CD14-positive monocyte (primary cell): Measurements from ENCODE around the gene SLC26A1. TPM values are rescaled to one million over a fixed set of nuclear protein-coding genes. Genes with fewer than 3 reads are reported as not detected.
A peak's percentile ranks its signal among the peaks of the same experiment; 100 is the strongest.

ENCODE experiments used
- DNase-seq, 3 donors: peaks; one replicate each; pipeline ENCODE4 v3.0.0-alpha.2; 2011 to 2022
- H2AFZ ChIP-seq: 2 replicates; pipeline ENCODE4 v1.6.0; 2012; ENCODE audit warnings: mild to moderate bottlenecking, low read depth, low read length, inconsistent platforms; ENCODE audit not compliant: insufficient read depth, poor library complexity, severe bottlenecking
- H3K27ac ChIP-seq, 2 donors: 1 replicate in 1 of 2; 2 replicates in 1 of 2; pipeline ENCODE4 v1.5.1; 2012 to 2013; ENCODE audit warnings: low read length in 2 of 2, control low read depth in 1 of 2, inconsistent platforms in 1 of 2, low read depth in 1 of 2, mild to moderate bottlenecking in 1 of 2
- H3K27me3 ChIP-seq, 2 donors: one replicate each; pipeline versions ENCODE4 v1.6.0 to v1.6.1; 2011 to 2013; ENCODE audit warnings: low read length in 2 of 2; ENCODE audit not compliant: control insufficient read depth in 2 of 2, insufficient read depth in 2 of 2
- H3K36me3 ChIP-seq, 2 donors: replicated peaks in 1 of 2; 1 replicate in 1 of 2; 2 replicates in 1 of 2; pipeline versions ENCODE4 v1.5.1 to v1.6.1; 2012 to 2013; ENCODE audit warnings: low read length in 2 of 2, control low read depth in 1 of 2, inconsistent platforms in 1 of 2, mild to moderate bottlenecking in 1 of 2; ENCODE audit not compliant: insufficient read depth in 2 of 2, control insufficient read depth in 1 of 2
- H3K4me1 ChIP-seq, 2 donors: 1 replicate in 1 of 2; 2 replicates in 1 of 2; pipeline versions ENCODE4 v1.5.1 to v1.6.1; 2012 to 2013; ENCODE audit warnings: low read length in 2 of 2, control low read depth in 1 of 2, inconsistent platforms in 1 of 2, mild to moderate bottlenecking in 1 of 2, moderate library complexity in 1 of 2; ENCODE audit not compliant: insufficient read depth in 2 of 2, control insufficient read depth in 1 of 2
- H3K4me2 ChIP-seq: replicated peaks from 2 replicates; pipeline ENCODE3; 2012; ENCODE audit warnings: low read length, moderate library complexity, mild to moderate bottlenecking; ENCODE audit not compliant: poor library complexity, severe bottlenecking; ENCODE audit errors: extremely low read depth
- H3K4me3 ChIP-seq, 3 experiments: fragments of 200-600 bp in 1 of 3; sonication (generic) in 1 of 3; replicated peaks in 1 of 3; 1 replicate in 2 of 3; 2 replicates in 1 of 3; pipeline ENCODE4 v1.5.1; 2011 to 2013; ENCODE audit warnings: low read length in 3 of 3, mild to moderate bottlenecking in 3 of 3, control low read depth in 2 of 3, low read depth in 2 of 3, inconsistent platforms in 1 of 3, moderate library complexity in 1 of 3
- H3K79me2 ChIP-seq: 2 replicates; pipeline ENCODE4 v1.6.0; 2012; ENCODE audit warnings: mild to moderate bottlenecking, control low read depth, inconsistent platforms, low read length, moderate library complexity; ENCODE audit not compliant: insufficient read depth
- H3K9ac ChIP-seq: 2 replicates; pipeline ENCODE4 v1.6.0; 2017; ENCODE audit warnings: low read length, mild to moderate bottlenecking; ENCODE audit not compliant: insufficient read depth, poor library complexity, severe bottlenecking
- H3K9me3 ChIP-seq, 2 donors: replicated peaks in 1 of 2; 1 replicate in 1 of 2; 2 replicates in 1 of 2; pipeline versions ENCODE4 v1.5.1 to v1.6.1; 2012 to 2013; ENCODE audit warnings: low read length in 2 of 2, control low read depth in 1 of 2; ENCODE audit not compliant: control insufficient read depth in 1 of 2, insufficient read depth in 1 of 2
- H4K20me1 ChIP-seq: 2 replicates; pipeline ENCODE4 v1.6.0; 2012; ENCODE audit warnings: mild to moderate bottlenecking, low read length, control low read depth, moderate library complexity; ENCODE audit not compliant: insufficient read depth
- H3K27ac Mint-ChIP-seq, 7 donors: one replicate each; pipeline ENCODE4 v1.8.0; 2020; ENCODE audit warnings: mild to moderate bottlenecking in 7 of 7, mixed read lengths in 7 of 7, moderate library complexity in 6 of 7, inconsistent platforms in 2 of 7
- H3K27me3 Mint-ChIP-seq, 3 donors: one replicate each; pipeline ENCODE4 v1.8.0; 2021 to 2022; ENCODE audit warnings: low read depth in 3 of 3, mild to moderate bottlenecking in 3 of 3, mixed read lengths in 3 of 3, moderate library complexity in 3 of 3, inconsistent platforms in 1 of 3
- H3K36me3 Mint-ChIP-seq, 2 donors: one replicate each; pipeline ENCODE4 v1.8.0; 2020; ENCODE audit warnings: mixed read lengths in 2 of 2, inconsistent platforms in 1 of 2, mild to moderate bottlenecking in 1 of 2
- H3K4me1 Mint-ChIP-seq: one replicate; pipeline ENCODE4 v1.8.0; 2020; ENCODE audit warnings: mild to moderate bottlenecking, mixed read lengths
- H3K4me3 Mint-ChIP-seq, 2 donors: one replicate each; pipeline ENCODE4 v1.8.0; 2020; ENCODE audit warnings: mild to moderate bottlenecking in 2 of 2, mixed read lengths in 2 of 2, moderate library complexity in 1 of 2
- H3K9me3 Mint-ChIP-seq, 7 donors: one replicate each; pipeline ENCODE4 v1.8.0; 2020 to 2022; ENCODE audit warnings: mixed read lengths in 7 of 7, mild to moderate bottlenecking in 6 of 7, moderate library complexity in 6 of 7, inconsistent platforms in 2 of 7
- CTCF ChIP-seq: fragments of 200-600 bp; IDR thresholded peaks from one replicate; pipeline ENCODE4 v1.8.0; 2022; ENCODE audit warnings: antibody characterized with exemption, mild to moderate bottlenecking
- WGBS: methylation state at CpG from one replicate; pipeline ENCODE4 v1.1.5; 2013; ENCODE audit warnings: missing lambda C conversion rate; ENCODE audit not compliant: insufficient coverage; 5-methylcytosine and 5-hydroxymethylcytosine counted together
- intact Hi-C, 2 donors: fragments of 100-400 bp; cut with micrococcal nuclease; formaldehyde crosslinking; loops; one replicate each; pipeline versions ENCODE4 v1.15.0 to v1.15.1; 2023
- polyA minus RNA-seq: library from RNA; depleted of rRNA, polyadenylated mRNA; stranded (reverse); fragments of >200 nt; gene quantifications from 2 replicates; pipeline ENCODE4 v1.2.3, GENCODE V29; 2012
- polyA plus RNA-seq, 3 donors: library from polyadenylated mRNA; depleted of rRNA in 1 of 3; unstranded in 2 of 3; stranded (reverse) in 1 of 3; fragments of 300-500 nt in 2 of 3; fragments of >200 nt in 1 of 3; fragmentation: Illumina TruSeq in 2 of 3; gene quantifications; 1 replicate in 2 of 3; 2 replicates in 1 of 3; pipeline ENCODE4 v1.2.3, GENCODE V29; 2012 to 2021
- total RNA-seq, 12 experiments: library from RNA in 1 of 12; stranded (reverse) in 1 of 12; fragments of 120-200 nt in 1 of 12; gene quantifications; one replicate each; pipeline ENCODE4 v1.2.4 and lab custom pipeline; 2013 to 2026; ENCODE audit warnings: mixed read lengths in 6 of 12, inconsistent platforms in 1 of 12

The SLC26A1 gene
- total RNA-seq (2013) = 0.19 TPM
- polyA plus RNA-seq (under 1 TPM; 0.16 to 0.37 (median 0.18) TPM), polyA minus RNA-seq (0.14 and 0.32 TPM in 2 replicates), total RNA-seq (lab: John Stamatoyannopoulos, UW) (0.25 to 1.2 (median 0.54) reads per million in 11 experiments)

- H3K27ac ChIP-seq = no peak within 1 kb of the TSS
- TF ChIP-seq CTCF = no peak
- peaks cover 13 to 14% of the 10 kb centered on the region in 2 donors for H3K36me3 ChIP-seq
- H3K27me3 Mint-ChIP-seq = peaks cover 24 to 31% (median 29%) of the 10 kb centered on the region in 3 donors
- peaks cover 15 to 27% of the 10 kb centered on the region in 2 donors for H3K27me3 ChIP-seq
- H3K9ac ChIP-seq = no peak within 1 kb of the TSS
- 93% methylated on average over 33 of the region's 37 CpGs for WGBS
- peaks cover 1% of the 10 kb centered on the region for H3K4me1 Mint-ChIP-seq
- H3K79me2 ChIP-seq = no peaks in the 10 kb centered on the region
- H3K4me1 ChIP-seq = peaks cover under 1 to 2% of the 10 kb centered on the region in 2 donors
- H3K4me2 ChIP-seq = no peak within 1 kb of the TSS
- no peak for DNase-seq
- no peak within 1 kb of the TSS for H3K4me3 Mint-ChIP-seq
- intact Hi-C loops = no loop called here
- peaks cover 26% of the 10 kb centered on the region for H4K20me1 ChIP-seq
- H3K36me3 Mint-ChIP-seq = peaks cover 7 to 20% of the 10 kb centered on the region in 2 donors
- no peak within 1 kb of the TSS for H3K4me3 ChIP-seq
- H3K9me3 Mint-ChIP-seq = peaks cover 0 to 16% (median 1%) of the 10 kb centered on the region in 7 donors
- no peak within 1 kb of the TSS for H2AFZ ChIP-seq
- peaks cover 0 to 10% of the 10 kb centered on the region in 2 donors for H3K9me3 ChIP-seq
- H3K27ac Mint-ChIP-seq = peak within 1 kb of the TSS in 2 of 7 donors; percentile 18 to 31
Measured at GRCh38 chr4:993111-994029, at the start of gene SLC26A1. Gene SLC26A1, minus strand, starts transcription at chr4:993404. Its CDS starts 1,701 bp downstream, at chr4:991703.

- H3K36me3 Mint-ChIP-seq = peaks cover 0 to 2% of the 10 kb centered on the region in 2 donors
- Histone ChIP-seq H2AFZ (no peak overlapping the region), H3K27me3 (peaks cover 0 to 16% of the 10 kb centered on the region in 2 donors), H3K27ac (no peak overlapping the region), H3K36me3 (no peaks in the 10 kb centered on the region), H3K4me2 (no peak overlapping the region), H3K4me3 (no peak overlapping the region), H4K20me1 (no peaks in the 10 kb centered on the region), H3K79me2 (no peaks in the 10 kb centered on the region), H3K9me3 (peaks cover 0 to 3% of the 10 kb centered on the region in 2 donors), H3K4me1 (peaks cover 14 to 17% of the 10 kb centered on the region in 2 donors), H3K9ac (no peak overlapping the region)
- intact Hi-C loops = loop anchor here in 1 of 2 donors (5.0 kb wide), 1 partner anchor 40 kb away; no protein-coding TSS in a partner anchor
- no peak for DNase-seq
- H3K27me3 Mint-ChIP-seq = peaks cover 5 to 38% (median 20%) of the 10 kb centered on the region in 3 donors
- peaks cover 0 to 8% (median 4%) of the 10 kb centered on the region in 7 donors for H3K9me3 Mint-ChIP-seq
- H3K27ac Mint-ChIP-seq = peak overlapping the region in 1 of 7 donors; percentile 50
- 93% methylated on average over 8 of the region's 17 CpGs for WGBS
- H3K4me1 Mint-ChIP-seq = peaks cover 13% of the 10 kb centered on the region
- H3K4me3 Mint-ChIP-seq = no peak overlapping the region
- no peak for TF ChIP-seq CTCF
Measured at GRCh38 chr4:1042352-1043055, 49.3 kb upstream of the SLC26A1 start.
